HCT116 (cell line): Measurements from ENCODE around the gene ADGRD1. TPM values are rescaled to one million over a fixed set of nuclear protein-coding genes. Genes with fewer than 3 reads are reported as not detected.

Experiments
- ATAC-seq: fragments of 200-7000 bp; cut with Tn5 transposase; 2 replicates; pipeline ENCODE4 v1.9.1; 2020; ENCODE audit warnings: mild to moderate bottlenecking, moderate library complexity
- BruUV-seq: library from RNA; stranded (reverse); fragments of 400-500 nt; replicated peaks from 2 replicates; lab custom pipeline; 2021; lab: Mats Ljungman, UMichigan
- CTCF ChIA-PET: fragments of 300-600 bp; sonication (Branson Sonifier 250); formaldehyde crosslinking; loops from one replicate; lab custom pipeline; 2021; ENCODE audit warnings: antibody characterized with exemption; lab: Charles Lee
- POLR2A ChIA-PET: fragments of 300-600, 350-600 bp; sonication (Branson Sonifier 250); formaldehyde crosslinking; loops from one replicate; lab custom pipeline; 2021; ENCODE audit warnings: antibody characterized with exemption; lab: Charles Lee
- RAD21 ChIA-PET, 2 experiments: fragments of 300-600 bp; sonication (Branson Sonifier 250); formaldehyde crosslinking; loops; one replicate each; lab custom pipeline; 2023; ENCODE audit warnings: low total read pairs in 2 of 2; ENCODE audit not compliant: uncharacterized antibody in 2 of 2, unreplicated experiment in 2 of 2, low non-redundant PET in 1 of 2; lab: Charles Lee
- DNase-seq: peaks from one replicate; pipeline ENCODE4 v3.0.0-alpha.2; 2010; ENCODE audit warnings: low read depth, low spot score
- H2AFZ ChIP-seq: fragments of 200-600 bp; shearing (Covaris generic), sonication (generic); 2 replicates; pipeline ENCODE4 v1.6.1; 2017; ENCODE audit warnings: low read depth, mixed run types, mixed read lengths, antibody characterized with exemption, low read length; ENCODE audit not compliant: poor library complexity, severe bottlenecking
- H3K27ac ChIP-seq: 2 replicates; pipeline ENCODE4 v1.5.1; 2012; ENCODE audit warnings: low read depth, low read length
- H3K27me3 ChIP-seq: fragments of 200-600 bp; sonication (generic); 2 replicates; pipeline ENCODE4 v1.6.1; 2016; ENCODE audit warnings: mixed run types, low read length, mixed read lengths; ENCODE audit not compliant: insufficient read depth
- H3K36me3 ChIP-seq, 2 experiments: fragments of 200-500 bp in 1 of 2; fragments of 200-600 bp in 1 of 2; sonication (Bioruptor generic) in 1 of 2; sonication (generic) in 1 of 2; 2 replicates each; pipeline versions ENCODE4 v1.5.1 to v1.6.1; 2014 to 2016; ENCODE audit warnings: low read length in 2 of 2, inconsistent platforms in 1 of 2, mixed read lengths in 1 of 2, mixed run types in 1 of 2; ENCODE audit not compliant: insufficient read depth in 2 of 2, control insufficient read depth in 1 of 2
- H3K4me1 ChIP-seq, 2 experiments: fragments of 200-600 bp in 1 of 2; sonication (generic) in 1 of 2; 2 replicates each; pipeline versions ENCODE4 v1.5.1 to v1.6.1; 2012 to 2017; ENCODE audit warnings: low read length in 2 of 2, inconsistent platforms in 1 of 2, mild to moderate bottlenecking in 1 of 2, mixed read lengths in 1 of 2, mixed run types in 1 of 2, moderate library complexity in 1 of 2; ENCODE audit not compliant: insufficient read depth in 2 of 2, control insufficient read depth in 1 of 2
- H3K4me2 ChIP-seq: fragments of 200-600 bp; sonication (generic); 2 replicates; pipeline ENCODE4 v1.6.1; 2017; ENCODE audit warnings: mixed run types, low read length, mixed read lengths
- H3K4me3 ChIP-seq, 2 experiments: fragments of 200-600 bp in 1 of 2; sonication (generic) in 1 of 2; replicated peaks in 1 of 2; 2 replicates each; pipeline ENCODE4 v1.5.1; 2011 to 2016; ENCODE audit warnings: low read length in 2 of 2, control low read depth in 1 of 2, low read depth in 1 of 2, mild to moderate bottlenecking in 1 of 2, mixed read lengths in 1 of 2, mixed run types in 1 of 2
- H3K79me2 ChIP-seq: fragments of 200-600 bp; sonication (generic); 2 replicates; pipeline ENCODE4 v1.6.1; 2017; ENCODE audit warnings: mild to moderate bottlenecking, mixed run types, low read length, moderate library complexity, mixed read lengths; ENCODE audit not compliant: insufficient read depth
- H3K9ac ChIP-seq: fragments of 200-600 bp; sonication (generic); 2 replicates; pipeline ENCODE4 v1.6.1; 2016; ENCODE audit warnings: low read length, mixed read lengths
- H3K9me2 ChIP-seq: fragments of 200-600 bp; sonication (generic), shearing (Covaris generic); 2 replicates; pipeline ENCODE4 v1.6.1; 2017; ENCODE audit warnings: mixed run types, mild to moderate bottlenecking, moderate library complexity; ENCODE audit not compliant: insufficient read depth
- H3K9me3 ChIP-seq, 2 experiments: fragments of 200-500 bp in 1 of 2; fragments of 200-600 bp in 1 of 2; sonication (Bioruptor generic) in 1 of 2; sonication (generic) in 1 of 2; 2 replicates each; pipeline ENCODE4 v1.6.1; 2014 to 2017; ENCODE audit warnings: low read length in 2 of 2, mixed read lengths in 2 of 2, inconsistent platforms in 1 of 2, low read depth in 1 of 2, mild to moderate bottlenecking in 1 of 2, mixed run types in 1 of 2, moderate library complexity in 1 of 2; ENCODE audit not compliant: control insufficient read depth in 1 of 2, insufficient read depth in 1 of 2
- H4K20me1 ChIP-seq: fragments of 200-600 bp; sonication (generic), shearing (Covaris generic); 2 replicates; pipeline ENCODE4 v1.6.1; 2017; ENCODE audit warnings: mixed run types, mild to moderate bottlenecking, moderate library complexity; ENCODE audit not compliant: insufficient read depth
- CEBPB ChIP-seq: IDR thresholded peaks from 2 replicates; pipeline ENCODE4 v1.6.1; 2012; ENCODE audit warnings: low read depth
- EZH2 ChIP-seq: fragments of 200-600 bp; sonication (generic); IDR thresholded peaks from 2 replicates; pipeline ENCODE4 v1.6.1; 2017; ENCODE audit warnings: antibody characterized with exemption, mixed run types
- JUND ChIP-seq: IDR thresholded peaks from 2 replicates; pipeline ENCODE4 v1.6.1; 2012
- MAX ChIP-seq: IDR thresholded peaks from 2 replicates; pipeline ENCODE4 v1.6.1; 2012
- SP1 ChIP-seq: IDR thresholded peaks from 2 replicates; pipeline ENCODE4 v1.6.1; 2012; ENCODE audit warnings: low read depth
- YY1 ChIP-seq: IDR thresholded peaks from 2 replicates; pipeline ENCODE4 v1.6.1; 2011; ENCODE audit warnings: low read length, low read depth, moderate library complexity, mild to moderate bottlenecking; ENCODE audit not compliant: insufficient replicate concordance; ENCODE audit errors: extremely low read depth
- ZBTB33 ChIP-seq: IDR thresholded peaks from 2 replicates; pipeline ENCODE4 v1.6.1; 2011; ENCODE audit warnings: mild to moderate bottlenecking, low read length, moderate library complexity; ENCODE audit not compliant: insufficient replicate concordance; ENCODE audit errors: extremely low read depth
- ZFX ChIP-seq: fragments of 450-650 bp; IDR thresholded peaks from 2 replicates; pipeline ENCODE4 v1.6.1; 2017
- intact Hi-C: fragments of 100-400 bp; cut with micrococcal nuclease; formaldehyde crosslinking; loops from 2 replicates; pipeline ENCODE4 v1.10.0; 2022
- total RNA-seq: library from RNA; stranded (reverse); gene quantifications from one replicate; pipeline ENCODE4 v1.2.1, GENCODE V29; 2021; ENCODE audit not compliant: unreplicated experiment

The ADGRD1 gene
- total RNA-seq, 1 experiment from 2014 or later = 0.44 TPM

- Histone ChIP-seq H2AFZ (no peak overlapping the region), H3K4me1 (no peaks in the 10 kb centered on the region), H3K9me3 (no peaks in the 10 kb centered on the region), H4K20me1 (no peaks in the 10 kb centered on the region), H3K27ac (no peak overlapping the region), H3K79me2 (no peaks in the 10 kb centered on the region), H3K9ac (no peak overlapping the region), H3K9me2 (no peaks in the 10 kb centered on the region), H3K27me3 (no peaks in the 10 kb centered on the region), H3K36me3 (no peaks in the 10 kb centered on the region), H3K4me3 (no peak overlapping the region), H3K4me2 (no peak overlapping the region)
- DNase-seq = no peak
- intact Hi-C loops = no loop called here
- BruUV-seq = no TSS peak
- ATAC-seq = no peak
- ChIA-PET RAD21 (no interaction called here), POLR2A (no interaction called here), CTCF (no interaction called here)
- TF ChIP-seq JUND = no peak
- TF ChIP-seq CEBPB = no peak
- no peak for TF ChIP-seq ZBTB33
- no peak for TF ChIP-seq EZH2
- no peak for TF ChIP-seq MAX
- no peak for TF ChIP-seq SP1
- TF ChIP-seq ZFX = no peak
- no peak for TF ChIP-seq YY1
Observed at GRCh38 chr12:131040491-131040890, 86.8 kb downstream of the ADGRD1 start.
